Erythroblast (primary cell): ENCODE data around the gene GRK6.

Experiments
- GATA1 ChIP-seq: IDR thresholded peaks from 2 replicates; pipeline ENCODE4 v1.6.1; 2011; ENCODE audit warnings: low read depth, mild to moderate bottlenecking, control low read depth, low read length, moderate library complexity
- POLR2A ChIP-seq: IDR thresholded peaks from 2 replicates; pipeline ENCODE4 v1.6.1; 2011; ENCODE audit warnings: mild to moderate bottlenecking, low read length

DNA sequence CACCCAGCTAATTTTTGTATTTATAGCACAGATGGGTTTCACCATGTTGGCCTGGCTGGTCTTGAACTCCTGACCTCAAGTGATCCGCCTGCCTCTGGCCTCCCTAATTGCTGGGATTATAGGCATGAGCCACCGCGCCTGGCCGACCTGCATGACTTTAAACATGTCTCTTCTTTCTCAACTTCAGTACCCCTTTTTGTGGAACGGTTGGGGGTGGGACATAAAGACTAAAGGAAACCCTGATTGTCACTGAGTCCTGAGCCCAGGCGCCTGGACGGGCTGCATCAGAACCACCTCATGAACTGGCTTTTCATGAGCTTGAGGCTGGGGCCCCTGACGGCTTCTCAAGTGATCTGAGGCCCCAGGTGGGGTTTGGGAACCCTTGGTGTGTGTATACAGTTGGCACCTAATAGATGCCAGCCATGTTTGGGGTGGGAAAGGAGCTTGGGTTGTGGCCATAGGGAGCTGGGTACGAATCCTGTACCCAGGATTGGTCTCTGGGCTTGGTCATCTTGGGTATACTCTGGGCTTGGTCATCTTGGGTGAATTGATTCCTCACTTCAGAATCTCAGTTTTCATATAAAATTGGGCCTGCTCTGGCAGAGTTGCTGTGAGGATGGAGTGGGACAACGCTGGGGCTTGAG is 2.2 kb downstream of the GRK6 start:
- TF ChIP-seq POLR2A (no peak), GATA1 (no peak)
